Breast epithelium (tissue), 3 donors: ENCODE measurements around the gene WDR93.

Source experiments
- POLR2AphosphoS5 ChIP-seq, 3 donors: sonication (generic); formaldehyde crosslinking; IDR thresholded peaks; one replicate each; pipeline ENCODE4 v1.6.1; 2017; ENCODE audit warnings: antibody characterized with exemption in 3 of 3
- TF ChIP-seq, protein P1 (sequence below), 3 donors: fragments of 450-650 bp; IDR thresholded peaks; one replicate each; pipeline ENCODE4 v1.5.1; 2016 to 2017; ENCODE audit warnings: antibody characterized with exemption in 3 of 3, mild to moderate bottlenecking in 3 of 3, moderate library complexity in 3 of 3

DNA sequence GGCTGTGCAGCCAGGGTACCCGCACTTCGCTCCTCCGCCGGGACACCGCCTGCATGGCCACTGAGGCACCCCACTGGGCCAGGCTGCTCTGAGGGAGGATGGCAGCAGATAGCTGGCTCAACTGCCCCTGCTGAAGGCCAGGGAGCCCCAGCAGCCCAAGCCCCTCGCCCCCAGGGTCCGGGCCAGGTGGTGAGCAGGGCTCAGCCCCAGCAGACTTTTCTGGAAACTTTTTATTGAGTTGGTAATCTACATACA is 23.0 kb upstream of the WDR93 start:
- TF ChIP-seq, protein P1, sequence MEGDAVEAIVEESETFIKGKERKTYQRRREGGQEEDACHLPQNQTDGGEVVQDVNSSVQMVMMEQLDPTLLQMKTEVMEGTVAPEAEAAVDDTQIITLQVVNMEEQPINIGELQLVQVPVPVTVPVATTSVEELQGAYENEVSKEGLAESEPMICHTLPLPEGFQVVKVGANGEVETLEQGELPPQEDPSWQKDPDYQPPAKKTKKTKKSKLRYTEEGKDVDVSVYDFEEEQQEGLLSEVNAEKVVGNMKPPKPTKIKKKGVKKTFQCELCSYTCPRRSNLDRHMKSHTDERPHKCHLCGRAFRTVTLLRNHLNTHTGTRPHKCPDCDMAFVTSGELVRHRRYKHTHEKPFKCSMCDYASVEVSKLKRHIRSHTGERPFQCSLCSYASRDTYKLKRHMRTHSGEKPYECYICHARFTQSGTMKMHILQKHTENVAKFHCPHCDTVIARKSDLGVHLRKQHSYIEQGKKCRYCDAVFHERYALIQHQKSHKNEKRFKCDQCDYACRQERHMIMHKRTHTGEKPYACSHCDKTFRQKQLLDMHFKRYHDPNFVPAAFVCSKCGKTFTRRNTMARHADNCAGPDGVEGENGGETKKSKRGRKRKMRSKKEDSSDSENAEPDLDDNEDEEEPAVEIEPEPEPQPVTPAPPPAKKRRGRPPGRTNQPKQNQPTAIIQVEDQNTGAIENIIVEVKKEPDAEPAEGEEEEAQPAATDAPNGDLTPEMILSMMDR (IDR thresholded peaks at IDR 0.05), result no peak
- TF ChIP-seq POLR2AphosphoS5 (IDR thresholded peaks at IDR 0.05), result no peak
